Keratinocyte (primary cell): Measurements from ENCODE around the gene DLG5.

Experiments used
- CTCF ChIP-seq, 3 experiments: IDR thresholded peaks in 1 of 3; conservative IDR thresholded peaks in 1 of 3; optimal IDR thresholded peaks in 1 of 3; 2 replicates in 2 of 3; 3 replicates in 1 of 3; pipeline versions ENCODE3 to v1.5.1; 2011; ENCODE audit warnings: low read length in 3 of 3, mild to moderate bottlenecking in 3 of 3, moderate library complexity in 2 of 3, control low read depth in 1 of 3, inconsistent platforms in 1 of 3; ENCODE audit not compliant: insufficient read depth in 2 of 3; ENCODE audit errors: extremely low read depth in 1 of 3
- EZH2 ChIP-seq: IDR thresholded peaks from one replicate; pipeline ENCODE4 v1.6.1; 2012; ENCODE audit warnings: inconsistent platforms, mild to moderate bottlenecking, low read length, moderate library complexity

GRCh38 chr10:77955136-77955535 is 28.6 kb upstream of the DLG5 start:
- no peak for TF ChIP-seq CTCF (optimal IDR thresholded peaks at IDR 0.05 in 1 of 3, IDR thresholded peaks at IDR 0.05 in 1 of 3, conservative IDR thresholded peaks at IDR 0.05 in 1 of 3; ENCODE audit: extremely low read depth in 1 of 3, insufficient read depth in 2 of 3, low read length in 3 of 3)
- TF ChIP-seq EZH2: no peak
